Vagina (tissue), 2 donors: ENCODE data around the gene TPP2.

Experiments used
- POLR2AphosphoS5 ChIP-seq, 2 donors: sonication (generic); formaldehyde crosslinking; IDR thresholded peaks; one replicate each; pipeline ENCODE4 v1.9.0; 2017; ENCODE audit warnings: antibody characterized with exemption in 2 of 2, mild to moderate bottlenecking in 2 of 2, low read depth in 1 of 2; ENCODE audit not compliant: insufficient read depth in 1 of 2
- TF ChIP-seq, protein P1 (sequence below), 3 experiments: fragments of 450-650 bp in 2 of 3; fragments of 200-600 bp in 1 of 3; sonication (generic) in 1 of 3; IDR thresholded peaks; one replicate each; pipeline ENCODE4 v1.5.1; 2017 to 2019; ENCODE audit warnings: antibody characterized with exemption in 3 of 3, mild to moderate bottlenecking in 2 of 3, moderate library complexity in 2 of 3

DNA sequence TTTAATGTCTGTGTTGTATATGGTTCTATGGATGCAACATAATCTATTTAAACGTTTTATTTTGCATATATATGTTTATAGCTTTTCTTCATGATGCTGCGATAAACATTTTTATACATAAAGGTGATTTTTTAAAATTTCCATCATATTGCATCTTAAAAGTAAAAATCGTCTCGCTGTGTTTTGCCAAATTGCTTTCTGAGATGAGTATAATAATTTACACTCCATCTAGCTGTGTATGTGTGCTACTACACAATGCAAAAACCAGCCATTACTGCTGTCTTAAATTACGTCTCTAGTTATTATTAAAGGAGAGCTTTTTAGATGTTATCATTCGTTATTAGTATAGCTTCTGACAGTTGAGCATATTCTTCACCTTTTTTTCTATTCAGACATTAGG is 60.8 kb downstream of the TPP2 start:
- TF ChIP-seq POLR2AphosphoS5 (IDR thresholded peaks at IDR 0.05; ENCODE audit: insufficient read depth in 1 of 2, low read depth in 1 of 2), result no peak
- TF ChIP-seq, protein P1, sequence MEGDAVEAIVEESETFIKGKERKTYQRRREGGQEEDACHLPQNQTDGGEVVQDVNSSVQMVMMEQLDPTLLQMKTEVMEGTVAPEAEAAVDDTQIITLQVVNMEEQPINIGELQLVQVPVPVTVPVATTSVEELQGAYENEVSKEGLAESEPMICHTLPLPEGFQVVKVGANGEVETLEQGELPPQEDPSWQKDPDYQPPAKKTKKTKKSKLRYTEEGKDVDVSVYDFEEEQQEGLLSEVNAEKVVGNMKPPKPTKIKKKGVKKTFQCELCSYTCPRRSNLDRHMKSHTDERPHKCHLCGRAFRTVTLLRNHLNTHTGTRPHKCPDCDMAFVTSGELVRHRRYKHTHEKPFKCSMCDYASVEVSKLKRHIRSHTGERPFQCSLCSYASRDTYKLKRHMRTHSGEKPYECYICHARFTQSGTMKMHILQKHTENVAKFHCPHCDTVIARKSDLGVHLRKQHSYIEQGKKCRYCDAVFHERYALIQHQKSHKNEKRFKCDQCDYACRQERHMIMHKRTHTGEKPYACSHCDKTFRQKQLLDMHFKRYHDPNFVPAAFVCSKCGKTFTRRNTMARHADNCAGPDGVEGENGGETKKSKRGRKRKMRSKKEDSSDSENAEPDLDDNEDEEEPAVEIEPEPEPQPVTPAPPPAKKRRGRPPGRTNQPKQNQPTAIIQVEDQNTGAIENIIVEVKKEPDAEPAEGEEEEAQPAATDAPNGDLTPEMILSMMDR (IDR thresholded peaks at IDR 0.05), result no peak
